ENCODE data around the gene SH3RF1.

DNA sequence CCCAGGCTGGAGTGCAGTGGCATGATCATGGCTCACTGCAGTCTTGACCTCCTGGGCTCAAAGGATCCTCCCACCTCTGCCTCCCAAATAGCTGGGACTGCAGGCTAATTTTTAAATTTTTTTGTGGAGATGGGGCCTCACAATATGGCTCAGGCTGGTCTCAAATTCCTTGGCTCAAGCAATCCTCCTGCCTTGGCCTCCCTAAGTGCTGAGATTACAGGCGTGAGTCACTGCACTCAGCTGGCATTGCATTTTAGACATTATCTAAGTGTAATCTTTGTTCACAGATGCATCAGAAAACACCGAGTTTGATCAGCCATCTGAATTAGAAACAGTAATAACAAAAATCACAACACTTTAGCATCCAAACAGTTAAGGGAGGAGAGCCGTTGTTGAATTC lies 207.3 kb downstream of the SH3RF1 start:
- TF ChIP-seq, protein P1, sequence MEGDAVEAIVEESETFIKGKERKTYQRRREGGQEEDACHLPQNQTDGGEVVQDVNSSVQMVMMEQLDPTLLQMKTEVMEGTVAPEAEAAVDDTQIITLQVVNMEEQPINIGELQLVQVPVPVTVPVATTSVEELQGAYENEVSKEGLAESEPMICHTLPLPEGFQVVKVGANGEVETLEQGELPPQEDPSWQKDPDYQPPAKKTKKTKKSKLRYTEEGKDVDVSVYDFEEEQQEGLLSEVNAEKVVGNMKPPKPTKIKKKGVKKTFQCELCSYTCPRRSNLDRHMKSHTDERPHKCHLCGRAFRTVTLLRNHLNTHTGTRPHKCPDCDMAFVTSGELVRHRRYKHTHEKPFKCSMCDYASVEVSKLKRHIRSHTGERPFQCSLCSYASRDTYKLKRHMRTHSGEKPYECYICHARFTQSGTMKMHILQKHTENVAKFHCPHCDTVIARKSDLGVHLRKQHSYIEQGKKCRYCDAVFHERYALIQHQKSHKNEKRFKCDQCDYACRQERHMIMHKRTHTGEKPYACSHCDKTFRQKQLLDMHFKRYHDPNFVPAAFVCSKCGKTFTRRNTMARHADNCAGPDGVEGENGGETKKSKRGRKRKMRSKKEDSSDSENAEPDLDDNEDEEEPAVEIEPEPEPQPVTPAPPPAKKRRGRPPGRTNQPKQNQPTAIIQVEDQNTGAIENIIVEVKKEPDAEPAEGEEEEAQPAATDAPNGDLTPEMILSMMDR (IDR thresholded peaks at IDR 0.05; ENCODE audit: low read depth, low read length): no peak
- TF ChIP-seq POLR2A (IDR thresholded peaks at IDR 0.05; ENCODE audit: extremely low read depth, insufficient read length) (no peak), MYC (IDR thresholded peaks at IDR 0.05; ENCODE audit: low read depth, low read length) (no peak)
- TF ChIP-seq, protein P2, sequence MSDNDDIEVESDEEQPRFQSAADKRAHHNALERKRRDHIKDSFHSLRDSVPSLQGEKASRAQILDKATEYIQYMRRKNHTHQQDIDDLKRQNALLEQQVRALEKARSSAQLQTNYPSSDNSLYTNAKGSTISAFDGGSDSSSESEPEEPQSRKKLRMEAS (IDR thresholded peaks at IDR 0.05; ENCODE audit: low read depth, low read length): no peak

Data from NB4 (cell line).